ENCODE measurements around the gene CDH9.

- TF ChIP-seq CTCF (IDR thresholded peaks at IDR 0.05): no peak
- TF ChIP-seq EZH2 (IDR thresholded peaks at IDR 0.05; ENCODE audit: borderline replicate concordance, insufficient read depth, low read depth, low read length, poor library complexity, severe bottlenecking): no peak
Measured at GRCh38 chr5:26921439-26921838, 116.9 kb downstream of the CDH9 start.
